ENCODE data around the gene MPDZ.

Gene MPDZ

DNA sequence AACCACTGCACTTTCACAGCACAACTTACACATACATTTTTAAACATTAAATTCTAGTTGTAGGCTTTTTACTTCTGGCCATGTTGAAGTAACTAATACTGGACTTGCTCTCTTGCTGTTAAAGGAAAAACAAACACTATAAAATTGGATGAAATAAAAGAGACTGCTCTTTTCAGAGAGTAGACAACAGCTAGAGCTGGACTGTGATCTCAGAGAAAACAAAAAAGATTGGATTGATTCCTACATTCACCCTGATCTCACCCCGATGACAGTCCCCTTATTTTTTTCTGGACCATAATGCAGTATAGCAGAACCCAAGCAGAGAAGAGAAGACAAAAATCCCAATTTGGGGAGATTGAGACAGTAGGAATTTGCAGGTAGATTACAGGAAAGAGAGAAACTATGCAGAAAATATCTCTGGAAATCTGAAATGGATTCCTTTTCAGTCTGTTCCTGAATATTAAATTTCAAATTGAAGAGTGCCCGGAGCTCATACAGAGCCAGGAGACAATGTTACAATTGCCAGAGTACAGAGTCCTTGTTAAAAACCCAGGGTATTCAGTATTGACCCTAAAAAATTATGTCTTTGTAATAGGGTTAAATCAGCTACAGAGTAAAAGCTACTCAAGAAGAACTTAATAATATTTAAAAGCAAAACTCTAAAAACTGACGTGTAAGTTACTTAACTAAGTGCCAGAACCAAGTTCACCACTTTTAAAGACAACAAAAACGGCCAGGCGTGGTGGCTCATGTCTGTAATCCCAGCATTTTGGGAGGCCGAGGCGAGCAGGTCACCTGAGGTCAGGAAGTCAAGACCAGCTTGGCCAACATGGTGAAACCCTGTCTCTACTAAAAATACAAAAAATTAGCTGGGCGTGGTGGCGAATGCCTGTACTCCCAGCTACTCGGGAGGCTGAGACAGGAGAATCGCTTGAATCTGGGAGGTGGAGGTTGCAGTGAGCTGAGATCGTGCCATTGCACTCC, 208.6 kb downstream of the MPDZ start:
- DNase-seq, result no peak

GRCh38 chr9:13069498-13069897, 210.0 kb downstream of the MPDZ start:
- no peak for DNase-seq

- no peak for DNase-seq
Observed at GRCh38 chr9:13064676-13065075, 214.8 kb downstream of the MPDZ start.

GRCh38 chr9:13063880-13064459, 215.5 kb downstream of the MPDZ start:
- DNase-seq, result no peak

- no peak for DNase-seq
Observed at GRCh38 chr9:13061390-13061789, 218.1 kb downstream of the MPDZ start.

Data from activated CD4-positive, alpha-beta T cell treated with anti-CD3 and anti-CD28 coated beads, Interleukin-2, amount 50 U/mL, for 4 hours (primary cell).